Fibroblast of lung (primary cell): Measurements from ENCODE around the gene SLC22A14. TPM values are rescaled to one million over a fixed set of nuclear protein-coding genes. Genes with fewer than 3 reads are reported as not detected.

ENCODE experiments used
- DNase-seq, 2 donors: peaks; one replicate each; pipeline versions ENCODE4 v3.0.0 to v3.0.0-alpha.2; 2010; ENCODE audit warnings: low read depth in 2 of 2
- H2AFZ ChIP-seq: 2 replicates; pipeline ENCODE4 v1.5.1; 2012; ENCODE audit warnings: low read length, control low read depth, inconsistent platforms
- H3K27ac ChIP-seq: 2 replicates; pipeline ENCODE4 v1.5.1; 2011; ENCODE audit warnings: low read length, control low read depth; ENCODE audit not compliant: insufficient read depth
- H3K27me3 ChIP-seq: 2 replicates; pipeline ENCODE4 v1.5.1; 2011; ENCODE audit warnings: mild to moderate bottlenecking, low read length; ENCODE audit not compliant: control insufficient read depth, insufficient read depth
- H3K36me3 ChIP-seq: 2 replicates; pipeline ENCODE4 v1.5.1; 2011; ENCODE audit warnings: low read length; ENCODE audit not compliant: control insufficient read depth, insufficient read depth
- H3K4me1 ChIP-seq: 2 replicates; pipeline ENCODE4 v1.5.1; 2011; ENCODE audit warnings: low read length; ENCODE audit not compliant: control insufficient read depth, insufficient read depth; ENCODE audit errors: extremely low read depth
- H3K4me2 ChIP-seq: 2 replicates; pipeline ENCODE4 v1.5.1; 2011; ENCODE audit warnings: low read length, control low read depth; ENCODE audit not compliant: insufficient read depth; ENCODE audit errors: extremely low read depth
- H3K4me3 ChIP-seq, 4 experiments: fragments of 200-600 bp in 1 of 4; sonication (generic) in 1 of 4; replicated peaks in 1 of 4; 2 replicates each; pipeline ENCODE4 v1.5.1; 2011 to 2016; ENCODE audit warnings: low read length in 4 of 4, low read depth in 3 of 4, mild to moderate bottlenecking in 3 of 4, control low read depth in 2 of 4, inconsistent platforms in 1 of 4, mixed read lengths in 1 of 4; ENCODE audit not compliant: insufficient read depth in 1 of 4; ENCODE audit errors: control extremely low read depth in 1 of 4
- H3K79me2 ChIP-seq: 2 replicates; pipeline ENCODE4 v1.5.1; 2012; ENCODE audit warnings: mild to moderate bottlenecking, low read length, inconsistent platforms; ENCODE audit not compliant: control insufficient read depth, insufficient read depth
- H3K9ac ChIP-seq: 2 replicates; pipeline ENCODE4 v1.5.1; 2011; ENCODE audit warnings: mild to moderate bottlenecking, low read length, control low read depth; ENCODE audit not compliant: insufficient read depth
- H3K9me3 ChIP-seq: 2 replicates; pipeline ENCODE4 v1.5.1; 2012; ENCODE audit warnings: low read depth, low read length; ENCODE audit not compliant: control insufficient read depth, insufficient read depth
- H4K20me1 ChIP-seq: 2 replicates; pipeline ENCODE4 v1.5.1; 2011; ENCODE audit warnings: low read length; ENCODE audit not compliant: control insufficient read depth, insufficient read depth; ENCODE audit errors: extremely low read depth
- EZH2 ChIP-seq: IDR thresholded peaks from 2 replicates; pipeline ENCODE4 v1.5.1; 2012; ENCODE audit warnings: low read length, control low read depth, mild to moderate bottlenecking; ENCODE audit errors: missing control alignments
- polyA plus RNA-seq, 2 donors: library from polyadenylated mRNA; depleted of rRNA in 1 of 2; stranded (reverse) in 1 of 2; unstranded in 1 of 2; fragments of >200 nt; gene quantifications; 2 replicates each; pipeline ENCODE4 v1.2.1, GENCODE V29; 2011 to 2012; ENCODE audit warnings: missing spikeins in 1 of 2
- total RNA-seq: library from RNA; depleted of rRNA; stranded (reverse); fragments of >200 nt; gene quantifications from 2 replicates; pipeline ENCODE4 v1.2.1, GENCODE V29; 2014
- TF ChIP-seq, protein P1 (sequence below), 2 donors: IDR thresholded peaks in 1 of 2; conservative IDR thresholded peaks in 1 of 2; 1 replicate in 1 of 2; 2 replicates in 1 of 2; pipeline ENCODE4 v1.5.1; 2011 to 2012; ENCODE audit warnings: low read length in 2 of 2, control low read depth in 1 of 2, inconsistent platforms in 1 of 2, low read depth in 1 of 2, mild to moderate bottlenecking in 1 of 2

The SLC22A14 gene
- total and polyA plus RNA-seq, 2 donors (not counting 1 experiment from before 2014, with no cell fraction given), result 0.17 TPM; not detected in 1

DNA sequence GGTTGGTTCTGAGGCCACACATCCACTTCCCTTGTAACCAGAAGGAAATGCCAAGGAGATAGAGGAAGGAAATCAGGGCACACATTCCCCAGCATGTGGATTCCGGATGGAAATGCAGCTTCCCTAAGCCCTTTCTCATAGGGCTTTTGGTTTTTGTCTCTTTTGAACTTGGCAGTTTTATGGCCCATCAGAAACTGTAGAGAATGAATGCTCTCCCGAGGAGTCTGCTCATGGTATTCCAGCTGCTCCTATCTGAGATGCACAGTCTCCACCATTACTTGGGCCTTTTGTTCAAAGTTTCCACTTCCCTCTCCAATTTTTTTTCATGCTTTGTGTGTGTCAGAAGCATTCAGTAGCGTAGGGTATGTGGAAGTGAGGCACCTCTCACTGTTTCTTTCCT lies 85.7 kb downstream of the SLC22A14 start:
- DNase-seq, result no peak
- H3K4me1 ChIP-seq, result no peaks in the 10 kb centered on the region
- no peak overlapping the region for H3K27ac ChIP-seq
- no peaks in the 10 kb centered on the region for H3K9me3 ChIP-seq
- no peak overlapping the region for H2AFZ ChIP-seq
- H3K27me3 ChIP-seq, result no peaks in the 10 kb centered on the region
- H4K20me1 ChIP-seq, result no peaks in the 10 kb centered on the region
- peaks cover 1% of the 10 kb centered on the region for H3K36me3 ChIP-seq
- no peak overlapping the region for H3K9ac ChIP-seq
- TF ChIP-seq, protein P1, sequence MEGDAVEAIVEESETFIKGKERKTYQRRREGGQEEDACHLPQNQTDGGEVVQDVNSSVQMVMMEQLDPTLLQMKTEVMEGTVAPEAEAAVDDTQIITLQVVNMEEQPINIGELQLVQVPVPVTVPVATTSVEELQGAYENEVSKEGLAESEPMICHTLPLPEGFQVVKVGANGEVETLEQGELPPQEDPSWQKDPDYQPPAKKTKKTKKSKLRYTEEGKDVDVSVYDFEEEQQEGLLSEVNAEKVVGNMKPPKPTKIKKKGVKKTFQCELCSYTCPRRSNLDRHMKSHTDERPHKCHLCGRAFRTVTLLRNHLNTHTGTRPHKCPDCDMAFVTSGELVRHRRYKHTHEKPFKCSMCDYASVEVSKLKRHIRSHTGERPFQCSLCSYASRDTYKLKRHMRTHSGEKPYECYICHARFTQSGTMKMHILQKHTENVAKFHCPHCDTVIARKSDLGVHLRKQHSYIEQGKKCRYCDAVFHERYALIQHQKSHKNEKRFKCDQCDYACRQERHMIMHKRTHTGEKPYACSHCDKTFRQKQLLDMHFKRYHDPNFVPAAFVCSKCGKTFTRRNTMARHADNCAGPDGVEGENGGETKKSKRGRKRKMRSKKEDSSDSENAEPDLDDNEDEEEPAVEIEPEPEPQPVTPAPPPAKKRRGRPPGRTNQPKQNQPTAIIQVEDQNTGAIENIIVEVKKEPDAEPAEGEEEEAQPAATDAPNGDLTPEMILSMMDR (conservative IDR thresholded peaks at IDR 0.05 in 1 of 2, IDR thresholded peaks at IDR 0.05 in 1 of 2; ENCODE audit: low read depth in 1 of 2, low read length in 2 of 2), result no peak
- no peak for TF ChIP-seq EZH2
- H3K79me2 ChIP-seq, result no peaks in the 10 kb centered on the region
- no peak overlapping the region for H3K4me2 ChIP-seq
- no peak overlapping the region for H3K4me3 ChIP-seq

Other genes with a start within 250 kb of the SLC22A14 start
- gene DLEC1, start 243.1 kb upstream of the SLC22A14 start, total RNA-seq, result under 0.01 TPM in 2 replicates
- gene DLEC1, start 243.1 kb upstream of the SLC22A14 start, polyA plus RNA-seq, result 0.02 and 0.05 TPM in 2 replicates
- 26.5 and 41.0 TPM in 2 replicates for gene ACAA1, start 145.2 kb upstream of the SLC22A14 start, total RNA-seq
- 39.0 and 40.6 TPM in 2 replicates for gene ACAA1, start 145.2 kb upstream of the SLC22A14 start, polyA plus RNA-seq
- gene MYD88, start 143.6 kb upstream of the SLC22A14 start, total RNA-seq, result 10.3 and 12.1 TPM in 2 replicates
- gene MYD88, start 143.6 kb upstream of the SLC22A14 start, polyA plus RNA-seq, result 22.1 and 27.9 TPM in 2 replicates
- 27.7 and 32.7 TPM in 2 replicates for gene OXSR1, start 116.8 kb upstream of the SLC22A14 start, total RNA-seq
- gene OXSR1, start 116.8 kb upstream of the SLC22A14 start, polyA plus RNA-seq, result 38.9 and 45.2 TPM in 2 replicates
- 0.26 and 0.33 TPM in 2 replicates for gene SLC22A13, start 16.5 kb upstream of the SLC22A14 start, total RNA-seq
- gene SLC22A13, start 16.5 kb upstream of the SLC22A14 start, polyA plus RNA-seq, result 0.05 and 0.06 TPM in 2 replicates
- gene XYLB, start 64.5 kb downstream of the SLC22A14 start, total RNA-seq, result 4.6 and 5.1 TPM in 2 replicates
- 2.2 and 4.2 TPM in 2 replicates for gene XYLB, start 64.5 kb downstream of the SLC22A14 start, polyA plus RNA-seq
- 2.3 and 2.6 TPM in 2 replicates for gene ACVR2B, start 171.6 kb downstream of the SLC22A14 start, total RNA-seq
- gene ACVR2B, start 171.6 kb downstream of the SLC22A14 start, polyA plus RNA-seq, result 0.60 and 0.62 TPM in 2 replicates
- gene EXOG, start 214.0 kb downstream of the SLC22A14 start, total RNA-seq, result 8.0 and 14.2 TPM in 2 replicates
- gene EXOG, start 214.0 kb downstream of the SLC22A14 start, polyA plus RNA-seq, result 16.4 and 17.0 TPM in 2 replicates